Measurements from ENCODE around the gene GPR157.

The GPR157 gene

GRCh38 chr1:9084906-9085305 is 44.0 kb downstream of the GPR157 start:
- no peak for DNase-seq

DNA sequence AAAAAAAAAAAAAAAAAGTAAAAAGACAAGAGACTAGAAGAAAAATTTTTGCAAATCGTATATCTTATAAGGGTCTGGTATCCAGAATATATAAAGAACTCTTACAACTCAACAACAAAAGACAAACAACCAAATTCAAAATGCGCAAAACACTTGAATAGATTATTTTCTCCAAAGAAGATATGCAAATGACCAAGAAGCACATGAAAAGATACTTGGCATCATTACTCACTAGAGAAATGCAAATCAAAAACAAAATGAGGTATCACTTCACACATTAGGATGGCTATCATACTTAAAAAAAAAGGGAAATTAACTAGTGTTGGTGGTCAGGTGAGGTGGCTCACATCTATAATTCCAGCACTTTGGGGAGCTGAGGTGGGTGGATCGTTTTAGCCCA is 47.4 kb downstream of the GPR157 start:
- DNase-seq, result no peak

- DNase-seq, result no peak
Observed at GRCh38 chr1:9080705-9081291, 48.1 kb downstream of the GPR157 start.

- no peak for DNase-seq
Observed at GRCh38 chr1:9079988-9080704, 48.8 kb downstream of the GPR157 start.

DNA sequence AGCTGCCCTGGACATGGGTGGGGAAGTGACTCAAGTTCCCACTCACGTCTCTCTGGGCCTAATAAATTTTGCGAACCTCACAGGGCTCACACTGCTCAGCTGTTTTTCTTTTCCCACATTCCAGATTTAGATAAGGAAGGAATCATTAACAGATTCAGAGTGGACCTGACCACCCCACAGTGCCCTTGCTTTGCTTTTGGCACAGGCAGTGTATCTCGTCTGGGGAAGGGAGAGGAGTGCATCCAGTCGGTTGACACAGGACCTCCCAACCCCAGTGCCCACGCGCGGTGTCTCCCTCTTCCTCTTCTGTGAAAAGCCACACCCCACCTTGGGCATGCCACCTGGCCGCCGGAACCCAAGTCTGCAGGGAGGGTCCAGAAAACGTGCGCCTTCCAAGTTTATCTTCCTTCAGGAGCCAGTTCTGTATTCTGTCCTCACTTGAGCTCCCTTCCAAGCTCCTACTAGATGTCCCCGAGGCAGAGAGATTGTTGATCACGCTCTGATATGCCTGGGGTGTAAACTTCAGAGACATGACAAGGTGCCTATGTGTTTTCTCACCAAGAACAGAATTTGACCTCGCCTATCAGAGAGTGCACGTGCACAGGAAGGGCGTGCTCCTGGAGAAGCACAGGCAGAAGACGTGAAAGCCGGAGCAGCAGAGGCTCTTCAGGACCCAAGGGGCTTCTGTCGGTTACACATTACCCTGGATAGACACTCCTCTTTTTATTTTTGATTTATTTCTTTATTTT is 50.0 kb downstream of the GPR157 start:
- no peak for DNase-seq

DNA sequence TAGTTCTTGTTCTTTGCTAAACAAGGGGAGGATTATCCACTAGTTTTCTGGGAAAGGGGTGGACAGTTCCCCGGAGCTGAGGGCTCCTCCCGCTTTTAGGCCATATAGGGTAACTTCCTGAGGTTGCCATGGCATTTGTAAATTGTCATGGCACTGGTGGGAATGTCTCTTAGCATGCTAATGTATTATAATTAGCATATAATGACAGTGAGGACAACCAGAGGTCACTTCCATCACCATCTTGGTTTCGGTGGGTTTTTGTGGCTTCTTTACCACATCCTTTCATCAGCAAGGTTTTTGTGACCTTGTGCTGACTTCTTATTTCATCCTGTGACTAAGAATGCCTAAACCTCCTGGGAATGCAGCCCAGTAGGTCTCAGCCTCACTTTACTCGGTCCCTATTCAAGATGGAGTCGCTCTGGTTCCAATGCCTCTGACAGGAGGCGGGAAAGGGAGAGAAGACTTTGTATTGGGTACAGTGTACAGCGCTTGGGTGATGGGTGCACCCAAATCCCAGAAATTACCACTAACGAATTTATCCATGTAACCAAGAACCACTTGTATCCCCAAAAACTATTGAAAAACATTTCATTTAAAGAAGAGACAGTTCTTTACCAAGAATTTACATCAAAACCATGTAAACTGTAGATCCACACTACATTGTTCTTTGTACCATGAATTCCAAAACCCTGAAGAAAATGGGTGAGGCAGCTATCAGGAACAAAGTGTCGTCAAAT is 50.7 kb downstream of the GPR157 start:
- DNase-seq, result no peak

DNA sequence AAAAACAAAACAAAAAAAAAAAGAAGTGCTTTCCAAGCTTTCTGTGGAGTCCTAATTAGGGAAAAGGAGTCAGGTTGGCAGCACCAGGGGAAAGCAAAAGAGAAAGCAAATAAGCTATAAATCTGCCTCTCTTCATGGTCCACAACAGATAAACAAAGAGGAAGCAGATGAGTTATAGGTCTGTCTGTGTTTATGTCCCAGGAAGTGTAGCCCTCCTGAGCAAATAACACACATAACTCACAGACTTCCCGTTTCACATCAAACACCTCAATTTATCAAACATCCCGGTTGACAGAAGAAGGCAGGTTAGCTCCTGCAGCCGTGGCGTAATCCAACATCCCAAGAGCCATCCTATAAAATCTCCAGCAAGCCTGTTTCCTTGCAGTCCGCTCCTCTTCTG is 53.9 kb downstream of the GPR157 start:
- DNase-seq, result no peak

GRCh38 chr1:9073143-9073542 is 55.8 kb downstream of the GPR157 start:
- no peak for DNase-seq

GRCh38 chr1:9071554-9072235 is 57.2 kb downstream of the GPR157 start:
- DNase-seq, result no peak

GRCh38 chr1:9070486-9070885 is 58.4 kb downstream of the GPR157 start:
- no peak for DNase-seq

- no peak for DNase-seq
Observed at GRCh38 chr1:9069326-9070100, 59.4 kb downstream of the GPR157 start, which contains the start of gene SLC2A5. Gene SLC2A5, minus strand, starts transcription at chr1:9069635. Its CDS starts 99 bp downstream, at chr1:9069536.

DNA sequence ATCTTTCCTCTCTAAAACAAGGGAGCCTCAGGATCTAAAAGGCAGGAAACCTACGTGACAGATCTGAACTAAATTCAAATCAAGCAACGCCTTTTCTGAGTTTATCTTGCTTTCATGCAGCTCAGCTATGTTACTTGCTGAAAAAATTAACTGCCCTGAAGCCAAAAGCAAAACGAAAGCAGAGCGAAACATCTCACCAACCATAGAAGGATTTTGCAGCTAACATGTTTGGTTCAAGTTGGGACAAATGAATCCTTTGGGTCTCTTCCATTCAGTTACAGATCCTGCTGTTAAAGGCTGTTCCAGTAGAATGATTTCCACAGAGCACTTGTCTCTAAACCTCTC is 59.9 kb downstream of the GPR157 start:
- DNase-seq, result no peak

DNA sequence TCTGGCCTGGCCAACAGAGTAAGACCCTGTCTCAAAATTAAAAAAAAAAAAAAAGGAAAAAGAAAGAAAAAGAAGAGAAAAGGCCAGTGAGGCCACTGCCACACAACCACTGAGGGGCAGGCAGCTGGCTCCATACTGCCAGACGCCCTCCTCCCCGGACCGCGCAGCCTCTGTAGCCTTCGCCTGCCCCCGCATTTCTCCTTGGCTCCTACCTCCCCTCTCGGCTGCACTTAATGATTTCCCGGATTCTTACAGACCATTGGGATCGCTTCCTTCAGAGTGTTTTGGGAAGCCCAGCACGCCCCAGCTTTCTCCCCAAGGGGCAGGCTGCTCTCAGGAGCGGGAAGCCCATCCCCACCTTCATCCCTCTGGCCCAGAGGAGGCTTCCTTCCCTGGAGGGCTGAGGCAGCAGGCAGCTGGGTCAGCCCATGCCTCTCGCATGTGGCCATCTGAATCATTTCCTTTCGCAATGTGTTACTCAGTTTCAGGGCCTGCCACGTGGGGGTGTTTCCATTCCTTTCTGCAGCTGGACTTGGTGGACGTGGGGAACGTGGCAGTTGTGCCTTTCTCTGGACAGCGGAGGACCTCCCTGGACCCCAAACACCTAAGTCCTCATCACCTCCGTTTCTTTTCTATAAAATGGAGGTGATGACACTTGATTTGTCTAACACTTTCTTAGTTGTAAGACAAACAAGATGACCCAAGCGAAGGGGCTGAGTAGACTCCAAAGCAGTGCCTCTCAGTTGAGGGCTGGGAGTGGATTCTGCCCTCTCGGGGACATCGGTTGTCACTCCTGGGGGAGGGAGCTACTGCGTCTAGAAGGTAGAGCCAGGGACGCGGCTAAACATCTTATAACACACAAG is 61.7 kb downstream of the GPR157 start:
- no peak for DNase-seq

- no peak for DNase-seq
Observed at GRCh38 chr1:9065213-9065751, 63.6 kb downstream of the GPR157 start.

DNA sequence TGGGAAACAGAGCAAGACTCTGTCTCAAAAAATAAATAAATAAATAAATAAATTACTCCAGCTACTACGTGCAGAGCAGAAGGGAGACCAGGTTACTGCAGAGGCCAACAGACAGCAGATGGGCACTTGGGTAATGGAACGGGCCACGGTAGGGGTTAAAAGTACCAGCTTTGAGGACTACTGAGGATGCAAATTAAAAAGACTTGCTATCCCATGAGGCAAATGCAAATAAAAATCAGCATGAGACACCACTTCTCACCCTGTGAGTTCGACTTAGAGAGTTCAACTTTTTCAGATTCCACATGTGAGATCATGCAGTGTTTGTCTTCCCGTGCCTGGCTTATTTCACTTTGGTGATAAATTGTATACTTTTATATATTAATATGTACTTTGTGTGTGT is 66.1 kb downstream of the GPR157 start:
- DNase-seq, result no peak

DNA sequence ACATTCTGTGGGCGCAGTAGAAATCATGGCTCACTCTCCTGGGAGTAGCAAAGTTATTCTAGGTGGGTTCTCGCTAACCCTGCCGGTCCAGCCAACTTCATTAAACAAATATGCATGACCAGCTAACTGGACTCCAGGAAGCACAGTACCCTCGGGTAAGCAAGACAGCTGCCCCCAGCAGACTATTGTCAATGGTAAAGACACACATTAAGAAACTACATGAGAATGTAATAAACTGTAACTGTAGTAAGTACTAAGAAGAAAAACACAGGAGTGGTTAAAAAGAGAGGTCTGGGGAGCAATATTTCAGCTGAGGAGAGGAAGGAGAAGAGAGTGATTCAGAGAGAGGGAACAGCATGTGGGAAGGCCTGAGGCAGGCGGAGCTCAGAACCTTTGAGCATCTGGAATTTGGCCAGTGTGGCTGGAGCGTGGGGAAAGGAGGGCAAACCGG is 66.9 kb downstream of the GPR157 start:
- no peak for DNase-seq

GRCh38 chr1:9061252-9061960 is 67.5 kb downstream of the GPR157 start:
- DNase-seq, result no peak

- DNase-seq, result no peak
Observed at GRCh38 chr1:9059891-9060744, 68.8 kb downstream of the GPR157 start.

DNA sequence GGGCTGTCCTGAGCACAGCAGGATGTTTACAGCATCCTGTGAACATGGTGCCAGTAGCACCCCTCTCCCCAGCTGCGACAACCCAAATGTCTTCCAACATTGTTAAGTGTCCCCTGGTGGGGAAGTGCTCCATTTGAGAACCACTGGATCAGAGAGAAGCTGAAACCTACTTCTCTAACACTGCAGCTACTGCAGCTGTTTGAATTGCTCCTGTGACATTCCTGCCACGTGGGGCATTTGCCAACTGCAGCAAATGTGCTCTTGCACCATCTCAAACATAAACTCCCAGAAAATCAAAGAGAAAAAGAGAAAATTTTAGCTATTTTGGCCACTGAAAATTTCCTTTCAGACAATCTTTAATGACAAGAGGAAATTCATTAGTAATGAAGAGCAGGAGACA is 70.4 kb downstream of the GPR157 start:
- no peak for DNase-seq
